ENCODE results near the gene MICAL3. TPM values are rescaled to one million over a fixed set of nuclear protein-coding genes. Genes with fewer than 3 reads are reported as not detected.
A peak's percentile ranks its signal among the peaks of the same experiment; 100 is the strongest.

The MICAL3 gene
- polyA plus RNA-seq, 2 of the 4 experiments (the other 2 are of a cell fraction) = 20.5 to 30.1 TPM

- no peak for TF ChIP-seq REST (IDR thresholded peaks at IDR 0.05)
- TF ChIP-seq ZSCAN20 (CRISPR knock-in tag; IDR thresholded peaks at IDR 0.05) = no peak
- TF ChIP-seq KDM1A (IDR thresholded peaks at IDR 0.05; ENCODE audit: low read depth) = no peak
Observed at GRCh38 chr22:17949642-17950473, 74.5 kb downstream of the MICAL3 start (continued).

GRCh38 chr22:17948101-17948500 lies 76.3 kb downstream of the MICAL3 start:
- no peak overlapping the region for H3K4me2 ChIP-seq
- ChIA-PET CTCF (no interaction called here), POLR2A (interaction anchor here (0.6 kb wide), 1 partner anchor 21 kb away, joined by 6 read pairs; no protein-coding TSS in a partner anchor)
- H3K9me3 ChIP-seq = no peaks in the 10 kb centered on the region
- peak overlapping the region in 1 of 2 experiments; percentile 34; a peak in 1 of 6 replicates for H3K27ac ChIP-seq
- TF ChIP-seq EP300 (IDR thresholded peaks at IDR 0.05) = no peak
- no peak for TF ChIP-seq JUNB (IDR thresholded peaks at IDR 0.05)
- no peak for TF ChIP-seq CBX2 (IDR thresholded peaks at IDR 0.05; ENCODE audit: borderline replicate concordance, low read depth)
- no peak for TF ChIP-seq POLR2A (IDR thresholded peaks at IDR 0.05; ENCODE audit: low read length)
- no peak for FAIRE-seq
- ATAC-seq = no peak
- H3K4me1 ChIP-seq = peaks cover 19% of the 10 kb centered on the region
- no peak overlapping the region for H3K4me3 ChIP-seq
- WGBS (ENCODE audit: missing lambda C conversion rate) = 93% methylated on average over 8 of the region's 9 CpGs
- no peak for DNase-seq (ENCODE audit: low read depth in 1 of 2, low spot score in 1 of 2)

DNA sequence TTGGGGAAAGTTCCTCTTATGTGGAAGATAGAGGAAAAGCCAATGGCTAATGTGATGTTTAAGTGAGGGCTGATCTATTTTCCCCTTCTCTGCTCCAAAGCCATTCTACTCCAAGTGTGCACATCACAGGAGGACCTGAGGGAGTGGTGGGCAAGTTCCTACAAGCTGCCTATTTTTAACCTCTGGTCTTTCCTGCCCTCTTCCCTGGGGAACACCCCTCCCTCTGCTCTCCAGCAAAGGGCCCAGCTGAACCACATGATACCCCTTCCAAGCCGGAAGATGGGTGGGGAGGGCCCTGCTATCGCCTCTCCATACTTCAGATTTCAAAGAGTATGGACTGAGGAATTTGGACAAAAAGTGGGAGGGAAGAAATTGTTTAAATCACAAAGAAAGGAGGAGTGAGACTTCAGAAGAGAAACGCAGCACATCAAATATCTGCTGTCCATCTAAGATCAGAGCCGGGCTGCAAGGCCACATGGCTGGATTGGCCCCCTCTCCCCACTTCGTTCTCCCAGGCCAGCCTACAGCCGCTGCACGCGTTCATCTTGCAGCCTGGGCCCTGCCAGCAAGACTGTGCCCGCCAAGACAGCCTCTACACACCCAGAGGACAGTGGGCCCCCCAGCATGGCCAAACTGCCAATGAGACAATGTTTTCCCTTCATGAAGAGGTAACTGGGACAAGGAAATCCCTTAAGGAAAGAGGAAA lies 77.5 kb downstream of the MICAL3 start:
- ATAC-seq = no peak

DNA sequence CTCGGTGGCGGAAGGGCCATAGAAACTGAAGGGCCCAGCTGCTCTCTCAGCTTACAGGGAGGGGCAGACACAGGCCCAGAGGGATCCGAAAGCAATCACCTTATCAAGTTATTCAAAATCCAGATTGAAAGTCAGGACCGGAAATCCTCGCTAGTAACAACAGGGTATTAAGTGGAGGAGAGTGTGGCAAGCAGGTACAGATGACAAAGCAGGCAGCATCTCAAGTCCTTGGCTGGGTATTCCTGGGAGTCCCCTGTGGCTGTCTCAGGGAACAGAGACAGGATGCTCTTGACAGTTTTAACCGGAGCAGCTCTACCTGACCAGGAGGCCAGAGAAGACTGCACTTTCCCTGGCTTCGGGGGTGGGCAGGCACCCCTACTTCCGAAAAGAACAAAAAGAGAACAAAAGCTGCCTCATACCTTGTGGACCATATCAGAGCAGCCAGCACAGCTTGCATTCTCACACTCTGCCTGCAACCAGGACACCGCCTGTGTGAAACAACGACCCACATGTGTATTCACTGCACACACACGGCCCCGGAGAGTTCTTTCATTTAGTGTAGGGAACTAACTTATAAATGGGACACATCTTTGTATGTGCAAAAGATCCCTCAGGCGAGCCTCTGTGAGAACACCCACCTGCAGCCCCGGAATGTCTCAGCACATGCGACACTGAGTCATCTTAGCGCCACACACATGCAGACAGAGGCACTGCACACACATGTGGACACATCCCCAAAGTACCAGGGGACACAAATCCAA lies 78.3 kb downstream of the MICAL3 start:
- ChIA-PET CTCF (interaction anchor here (1.1 kb wide), 1 partner anchor 130 kb away, joined by 4 read pairs; no protein-coding TSS in a partner anchor), POLR2A (no interaction called here)
- no peak for TF ChIP-seq CBX2 (IDR thresholded peaks at IDR 0.05; ENCODE audit: borderline replicate concordance, low read depth)
- TF ChIP-seq MAFK (IDR thresholded peaks at IDR 0.05; ENCODE audit: partially characterized antibody) = no peak
- no peak for TF ChIP-seq ATOH8 (CRISPR knock-in tag; IDR thresholded peaks at IDR 0.05; ENCODE audit: low read depth)
- TF ChIP-seq ZNF302 (CRISPR knock-in tag; IDR thresholded peaks at IDR 0.05) = no peak
- TF ChIP-seq RAD21 (conservative IDR thresholded peaks at IDR 0.05 in 1 of 2, IDR thresholded peaks at IDR 0.05 in 1 of 2) = no peak
- no peak for TF ChIP-seq JUNB (IDR thresholded peaks at IDR 0.05)
- no peak for TF ChIP-seq BHLHE40 (IDR thresholded peaks at IDR 0.05; ENCODE audit: low read depth, low read length)
- no peak for TF ChIP-seq CEBPB (IDR thresholded peaks at IDR 0.05)
- no peak for TF ChIP-seq EHF (CRISPR knock-in tag; IDR thresholded peaks at IDR 0.05)
- TF ChIP-seq PHF8 (IDR thresholded peaks at IDR 0.05; ENCODE audit: borderline replicate concordance, low read depth) = no peak
- no peak for TF ChIP-seq NFE2L2 (conservative IDR thresholded peaks at IDR 0.05; ENCODE audit: low read length)
- FAIRE-seq (no peak), ATAC-seq (no peak), DNase-seq (ENCODE audit: low read depth in 1 of 2, low spot score in 1 of 2) (no peak)
- Histone ChIP-seq H3K4me3 (no peak overlapping the region), H3K4me1 (peaks cover 6% of the 10 kb centered on the region; the same call in 1 of the 3 replicates), H3K27ac (peak overlapping the region in 1 of 2 experiments; percentile 28; a peak in 1 of 6 replicates), H3K4me2 (no peak overlapping the region), H3K9me3 (no peaks in the 10 kb centered on the region)
- WGBS (ENCODE audit: missing lambda C conversion rate) = 92% methylated on average over 16 of the region's 16 CpGs

More for the DNA sequence above, 77.5 kb downstream of the MICAL3 start:
- 88% methylated on average over 8 of the region's 9 CpGs for WGBS (ENCODE audit: missing lambda C conversion rate)
- Histone ChIP-seq H3K9me3 (no peaks in the 10 kb centered on the region), H3K4me2 (no peak overlapping the region), H3K27ac (0 out of 6 replicates have a peak overlapping the region, but pooled peaks of 1 of the 2 experiments have one; percentile 31), H3K4me3 (no peak overlapping the region), H3K4me1 (peaks cover 12% of the 10 kb centered on the region; the same call in 1 of the 3 replicates)
- FAIRE-seq (no peak), DNase-seq (ENCODE audit: low read depth in 1 of 2, low spot score in 1 of 2) (no peak)
- ChIA-PET CTCF (interaction anchor here (0.7 to 1.1 kb wide), 2 partner anchors 12 to 130 kb away, joined by 3 to 4 read pairs; no protein-coding TSS in a partner anchor), POLR2A (no interaction called here)
- no peak for TF ChIP-seq KDM5A (IDR thresholded peaks at IDR 0.05)
- TF ChIP-seq CBX2 (IDR thresholded peaks at IDR 0.05; ENCODE audit: borderline replicate concordance, low read depth) = no peak
- TF ChIP-seq CBX8 (IDR thresholded peaks at IDR 0.05) = no peak
